ENCODE results near the gene CENPB. TPM values are rescaled to one million over a fixed set of nuclear protein-coding genes. Genes with fewer than 3 reads are reported as not detected.

Gene CENPB
- total RNA-seq, 3 donors from 2014 or later, result 71.7 to 114 (median 75.0) TPM

DNA sequence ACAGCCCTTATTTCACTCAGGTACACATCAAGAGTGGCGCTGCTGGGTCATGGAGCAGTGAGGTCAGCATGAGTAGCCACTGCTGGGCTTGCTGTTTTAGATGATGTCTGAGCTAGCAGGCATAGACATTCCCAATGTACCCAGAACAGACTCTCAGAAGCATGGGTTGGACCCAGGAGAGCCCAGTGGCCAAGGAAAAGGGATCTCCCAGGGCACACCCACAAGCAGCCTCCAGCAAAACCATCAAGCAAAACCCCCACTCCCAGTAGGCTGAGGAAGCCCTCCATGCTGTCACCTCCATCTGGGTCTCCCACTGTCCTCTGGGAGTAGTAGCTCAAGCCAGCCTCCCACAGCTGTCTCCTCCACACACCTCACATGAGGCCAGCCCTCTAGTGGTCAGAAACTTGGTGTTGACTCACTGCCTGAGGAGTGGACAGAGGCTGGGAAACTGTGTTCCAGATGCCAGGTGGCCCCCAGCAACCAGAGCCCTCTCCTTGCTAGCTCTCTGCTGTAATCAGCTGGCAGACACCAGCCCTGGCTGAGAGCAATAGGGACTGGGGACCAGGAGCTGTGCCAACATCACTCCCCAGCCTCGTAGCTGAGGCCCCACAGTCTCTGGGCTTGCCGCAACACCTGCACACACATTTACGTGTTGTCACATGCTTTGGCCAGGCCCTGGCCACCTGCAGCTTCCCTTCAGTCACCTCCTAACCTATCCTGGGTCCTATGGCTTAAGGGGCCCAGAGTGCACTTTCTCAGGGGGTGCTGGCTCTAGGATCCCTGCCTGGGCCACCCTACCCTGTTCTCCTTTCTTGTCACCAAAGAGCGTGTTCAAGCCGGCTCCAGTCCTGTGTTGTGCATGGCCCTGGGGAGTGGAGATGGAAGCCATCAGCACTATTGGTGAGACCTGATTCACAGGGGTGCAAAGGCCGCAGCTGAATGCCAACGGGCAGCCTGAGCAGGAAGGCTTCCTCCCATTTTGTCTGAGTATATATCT lies 31.9 kb upstream of the CENPB start:
- intact Hi-C loops (cut with DNase I, micrococcal nuclease), result no loop called here
- DNase-seq (peak; percentile 66 to 88 (median 72)), ATAC-seq (peak; percentile 52)
- H3K9me3 ChIP-seq, result no peaks in the 10 kb centered on the region
- no peaks in the 10 kb centered on the region for H3K36me3 ChIP-seq (ENCODE audit: low read depth)
- H3K4me1 ChIP-seq (ENCODE audit: low read depth), result peaks cover 12% of the 10 kb centered on the region
- TF ChIP-seq, protein P1, sequence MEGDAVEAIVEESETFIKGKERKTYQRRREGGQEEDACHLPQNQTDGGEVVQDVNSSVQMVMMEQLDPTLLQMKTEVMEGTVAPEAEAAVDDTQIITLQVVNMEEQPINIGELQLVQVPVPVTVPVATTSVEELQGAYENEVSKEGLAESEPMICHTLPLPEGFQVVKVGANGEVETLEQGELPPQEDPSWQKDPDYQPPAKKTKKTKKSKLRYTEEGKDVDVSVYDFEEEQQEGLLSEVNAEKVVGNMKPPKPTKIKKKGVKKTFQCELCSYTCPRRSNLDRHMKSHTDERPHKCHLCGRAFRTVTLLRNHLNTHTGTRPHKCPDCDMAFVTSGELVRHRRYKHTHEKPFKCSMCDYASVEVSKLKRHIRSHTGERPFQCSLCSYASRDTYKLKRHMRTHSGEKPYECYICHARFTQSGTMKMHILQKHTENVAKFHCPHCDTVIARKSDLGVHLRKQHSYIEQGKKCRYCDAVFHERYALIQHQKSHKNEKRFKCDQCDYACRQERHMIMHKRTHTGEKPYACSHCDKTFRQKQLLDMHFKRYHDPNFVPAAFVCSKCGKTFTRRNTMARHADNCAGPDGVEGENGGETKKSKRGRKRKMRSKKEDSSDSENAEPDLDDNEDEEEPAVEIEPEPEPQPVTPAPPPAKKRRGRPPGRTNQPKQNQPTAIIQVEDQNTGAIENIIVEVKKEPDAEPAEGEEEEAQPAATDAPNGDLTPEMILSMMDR (IDR thresholded peaks at IDR 0.05), result no peak
- H3K4me3 ChIP-seq, result no peak overlapping the region

DNA sequence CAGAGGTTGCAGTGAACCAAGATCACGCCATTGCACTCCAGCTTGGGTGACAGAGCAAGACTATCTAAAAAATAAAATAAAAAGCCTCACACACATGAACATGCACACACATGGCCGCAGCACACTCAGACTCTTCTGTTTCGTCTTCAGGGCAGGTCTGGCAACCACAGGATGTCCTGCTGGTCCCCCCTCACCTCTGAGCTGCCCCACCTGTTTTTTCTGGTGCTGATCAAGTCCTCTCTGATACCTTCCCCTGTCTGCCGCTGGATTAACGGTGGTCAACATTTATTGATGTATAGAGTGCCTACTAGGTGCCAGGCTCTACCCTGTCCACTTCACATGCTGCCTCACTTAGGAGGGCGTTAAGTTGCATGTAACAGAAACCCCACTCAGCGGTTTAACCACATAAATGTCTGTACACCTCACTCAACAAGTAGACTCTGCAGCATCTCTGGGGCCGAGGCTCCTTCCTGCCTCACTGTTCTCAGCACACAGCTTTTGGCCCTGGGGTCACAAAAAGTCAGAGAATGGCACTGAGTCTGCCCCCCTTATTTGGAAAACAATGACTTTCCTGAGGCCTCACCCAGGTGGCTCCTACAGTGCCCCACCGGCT lies 29.3 kb upstream of the CENPB start:
- H3K4me1 ChIP-seq (ENCODE audit: low read depth), result peaks cover 37% of the 10 kb centered on the region
- no peak for ATAC-seq
- TF ChIP-seq, protein P1 (IDR thresholded peaks at IDR 0.05), result no peak
- H3K4me3 ChIP-seq, result no peak overlapping the region
- no peaks in the 10 kb centered on the region for H3K9me3 ChIP-seq
- H3K36me3 ChIP-seq (ENCODE audit: low read depth), result peaks cover 3% of the 10 kb centered on the region
- DNase-seq, result no peak
- intact Hi-C loops (cut with DNase I, micrococcal nuclease), result no loop called here

- ATAC-seq (no peak), DNase-seq (no peak)
- intact Hi-C loops (cut with DNase I, micrococcal nuclease), result no loop called here
- Histone ChIP-seq H3K4me1 (ENCODE audit: low read depth) (peaks cover 43% of the 10 kb centered on the region), H3K36me3 (ENCODE audit: low read depth) (peaks cover 3% of the 10 kb centered on the region), H3K9me3 (no peaks in the 10 kb centered on the region), H3K4me3 (no peak overlapping the region)
- TF ChIP-seq, protein P1 (IDR thresholded peaks at IDR 0.05), result no peak
Measured at GRCh38 chr20:3814928-3815495, 28.5 kb upstream of the CENPB start.

DNA sequence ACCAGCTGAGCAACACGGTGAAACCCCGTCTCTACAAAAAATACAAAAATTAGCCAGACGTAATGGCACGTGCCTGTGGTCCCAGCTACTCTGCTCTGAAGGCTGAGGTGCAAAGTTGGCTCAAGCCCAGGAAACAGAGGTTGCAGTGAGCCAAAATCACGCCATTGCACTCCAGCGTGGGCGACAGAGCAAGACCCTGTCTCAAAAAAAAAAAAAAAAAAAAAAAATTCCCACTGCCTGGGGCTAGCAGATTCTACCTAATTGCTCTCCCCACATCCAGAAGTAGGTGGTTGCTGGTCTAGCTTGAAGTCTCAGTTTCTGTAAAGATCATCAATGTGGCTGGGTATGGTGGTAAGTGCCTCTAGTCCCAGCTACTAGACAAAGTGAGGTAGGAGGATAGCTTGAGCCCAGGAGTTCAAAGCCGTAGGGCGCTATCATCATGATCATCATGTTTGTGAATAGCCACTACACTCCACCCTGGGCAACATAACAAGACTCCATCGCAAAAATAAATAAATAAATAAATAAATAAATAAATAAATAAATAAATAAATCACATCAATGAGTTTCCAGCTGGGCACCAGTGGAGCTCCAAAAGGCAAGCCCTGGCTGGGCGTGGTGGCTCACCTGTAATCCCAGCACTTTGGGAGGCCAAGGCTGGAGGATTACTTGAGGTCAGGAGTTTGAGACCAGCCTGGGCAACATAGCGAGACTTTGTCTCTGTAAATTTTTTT lies 27.5 kb upstream of the CENPB start:
- Histone ChIP-seq H3K36me3 (ENCODE audit: low read depth) (peaks cover 3% of the 10 kb centered on the region), H3K4me1 (ENCODE audit: low read depth) (peaks cover 47% of the 10 kb centered on the region), H3K4me3 (no peak overlapping the region), H3K9me3 (no peaks in the 10 kb centered on the region)
- TF ChIP-seq, protein P1 (IDR thresholded peaks at IDR 0.05), result no peak
- ATAC-seq, result no peak
- DNase-seq, result no peak
- intact Hi-C loops (cut with DNase I, micrococcal nuclease), result no loop called here
